Common myeloid progenitor, CD34-positive (primary cell): ENCODE data around the gene CACNG1.

Experiments used
- CTCF ChIA-PET: fragments of 350-600 bp; sonication (Branson Sonifier 250); formaldehyde crosslinking; loops from one replicate; lab custom pipeline; 2021; ENCODE audit warnings: antibody characterized with exemption; lab: Charles Lee
- POLR2A ChIA-PET: fragments of 350-600 bp; sonication (Branson Sonifier 250); formaldehyde crosslinking; loops from one replicate; lab custom pipeline; 2021; ENCODE audit warnings: antibody characterized with exemption; lab: Charles Lee
- DNase-seq, 3 donors: peaks; one replicate each; pipeline versions ENCODE4 v3.0.0 to v3.0.0-alpha.2; 2013
- H3K27ac ChIP-seq, 2 experiments: 1 replicate in 1 of 2; 2 replicates in 1 of 2; pipeline ENCODE4 v1.7.0; 2013; ENCODE audit warnings: inconsistent platforms in 2 of 2, low read length in 2 of 2, mild to moderate bottlenecking in 2 of 2, low read depth in 1 of 2, moderate library complexity in 1 of 2; ENCODE audit not compliant: severe bottlenecking in 2 of 2, insufficient read depth in 1 of 2, poor library complexity in 1 of 2
- H3K27me3 ChIP-seq, 5 experiments: replicated peaks in 2 of 5; 1 replicate in 3 of 5; 2 replicates in 2 of 5; pipeline versions ENCODE4 v1.6.1 to v1.7.0; 2013; ENCODE audit warnings: low read length in 4 of 5, mild to moderate bottlenecking in 2 of 5, moderate library complexity in 2 of 5, inconsistent platforms in 1 of 5; ENCODE audit not compliant: insufficient read depth in 5 of 5, control insufficient read depth in 4 of 5
- H3K36me3 ChIP-seq, 4 experiments: 1 replicate in 2 of 4; 2 replicates in 2 of 4; pipeline versions ENCODE4 v1.6.1 to v1.7.0; 2013; ENCODE audit warnings: low read length in 3 of 4, control low read depth in 1 of 4, mild to moderate bottlenecking in 1 of 4; ENCODE audit not compliant: control insufficient read depth in 4 of 4, insufficient read depth in 4 of 4
- H3K4me1 ChIP-seq, 4 experiments: 1 replicate in 3 of 4; 2 replicates in 1 of 4; pipeline versions ENCODE4 v1.6.1 to v1.7.1; 2013; ENCODE audit warnings: low read length in 3 of 4, mild to moderate bottlenecking in 3 of 4, control low read depth in 1 of 4, inconsistent platforms in 1 of 4, moderate library complexity in 1 of 4; ENCODE audit not compliant: control insufficient read depth in 4 of 4, insufficient read depth in 4 of 4; ENCODE audit errors: control extremely low read depth in 1 of 4
- H3K4me3 ChIP-seq, 7 experiments: 1 replicate in 4 of 7; 2 replicates in 3 of 7; pipeline versions ENCODE4 v1.5.1 to v1.7.0; 2013; ENCODE audit warnings: mild to moderate bottlenecking in 7 of 7, low read length in 6 of 7, moderate library complexity in 6 of 7, inconsistent platforms in 2 of 7, low read depth in 2 of 7, control low read depth in 1 of 7; ENCODE audit not compliant: insufficient read depth in 4 of 7, control insufficient read depth in 1 of 7; ENCODE audit errors: extremely low read depth in 1 of 7
- H3K9me3 ChIP-seq, 5 experiments: 1 replicate in 4 of 5; 2 replicates in 1 of 5; pipeline versions ENCODE4 v1.6.1 to v1.7.1; 2013; ENCODE audit warnings: low read length in 4 of 5, mild to moderate bottlenecking in 2 of 5, inconsistent platforms in 1 of 5, low read depth in 1 of 5, moderate library complexity in 1 of 5; ENCODE audit not compliant: control insufficient read depth in 4 of 5, insufficient read depth in 2 of 5; ENCODE audit errors: control extremely low read depth in 1 of 5
- WGBS: methylation state at CpG from one replicate; pipeline ENCODE4 v1.1.5; 2013; ENCODE audit not compliant: insufficient coverage; 5-methylcytosine and 5-hydroxymethylcytosine counted together

Gene CACNG1

GRCh38 chr17:67051155-67051538 lies 6.8 kb downstream of the CACNG1 start:
- ChIA-PET CTCF (no interaction called here), POLR2A (no interaction called here)
- Histone ChIP-seq H3K4me1 (no peaks in the 10 kb centered on the region), H3K9me3 (peaks cover 1 to 29% (median 10%) of the 10 kb centered on the region in 5 experiments), H3K27me3 (no peaks in the 10 kb centered on the region), H3K4me3 (no peak overlapping the region), H3K36me3 (no peaks in the 10 kb centered on the region), H3K27ac (no peak overlapping the region)
- no peak for DNase-seq
- 95% methylated on average over 2 of the region's 4 CpGs for WGBS

GRCh38 chr17:67051837-67052236 lies 7.5 kb downstream of the CACNG1 start:
- no peak overlapping the region for H3K4me3 ChIP-seq
- H3K4me1 ChIP-seq, result no peaks in the 10 kb centered on the region
- H3K27ac ChIP-seq, result no peak overlapping the region
- ChIA-PET CTCF (no interaction called here), POLR2A (no interaction called here)
- H3K36me3 ChIP-seq, result no peaks in the 10 kb centered on the region
- 100% methylated on average over 4 of the region's 5 CpGs for WGBS
- H3K9me3 ChIP-seq, result peaks cover 1 to 29% (median 10%) of the 10 kb centered on the region in 5 experiments
- DNase-seq, result no peak
- no peaks in the 10 kb centered on the region for H3K27me3 ChIP-seq

GRCh38 chr17:67052720-67053437 lies 8.5 kb downstream of the CACNG1 start:
- 94% methylated on average over 3 of the region's 9 CpGs for WGBS

GRCh38 chr17:67053438-67054000 lies 9.2 kb downstream of the CACNG1 start:
- no peak for DNase-seq
- no peaks in the 10 kb centered on the region for H3K36me3 ChIP-seq
- POLR2A ChIA-PET, result no interaction called here
- no peak overlapping the region for H3K27ac ChIP-seq
- H3K4me1 ChIP-seq, result no peaks in the 10 kb centered on the region
- 100% methylated on average over 6 of the region's 9 CpGs for WGBS
- CTCF ChIA-PET, result no interaction called here
- H3K4me3 ChIP-seq, result no peak overlapping the region
- no peaks in the 10 kb centered on the region for H3K27me3 ChIP-seq
- peaks cover 0 to 16% (median 3%) of the 10 kb centered on the region in 5 experiments for H3K9me3 ChIP-seq

More at GRCh38 chr17:67052720-67053437, 8.5 kb downstream of the CACNG1 start:
- POLR2A ChIA-PET, result no interaction called here
- H3K4me1 ChIP-seq, result no peaks in the 10 kb centered on the region
- CTCF ChIA-PET, result no interaction called here
- no peak overlapping the region for H3K27ac ChIP-seq
- H3K27me3 ChIP-seq, result no peaks in the 10 kb centered on the region
- no peak for DNase-seq
- H3K36me3 ChIP-seq, result no peaks in the 10 kb centered on the region
- no peak overlapping the region for H3K4me3 ChIP-seq
- peaks cover 0 to 23% (median 4%) of the 10 kb centered on the region in 5 experiments for H3K9me3 ChIP-seq

- H3K9me3 ChIP-seq, result peaks cover 0 to 10% (median 1%) of the 10 kb centered on the region in 5 experiments
- H3K4me1 ChIP-seq, result no peaks in the 10 kb centered on the region
- no peak overlapping the region for H3K27ac ChIP-seq
- H3K27me3 ChIP-seq, result no peaks in the 10 kb centered on the region
- 88% methylated on average over 13 of the region's 19 CpGs for WGBS
- CTCF ChIA-PET, result no interaction called here
- no peak overlapping the region for H3K4me3 ChIP-seq
- no peaks in the 10 kb centered on the region for H3K36me3 ChIP-seq
- POLR2A ChIA-PET, result no interaction called here
- no peak for DNase-seq
Observed at GRCh38 chr17:67054011-67054591, 9.7 kb downstream of the CACNG1 start.

GRCh38 chr17:67054608-67055007 lies 10.3 kb downstream of the CACNG1 start:
- Histone ChIP-seq H3K4me3 (no peak overlapping the region), H3K36me3 (no peaks in the 10 kb centered on the region)
- POLR2A ChIA-PET, result no interaction called here

GRCh38 chr17:67055041-67055443 lies 10.7 kb downstream of the CACNG1 start:
- WGBS, result 98% methylated on average over 13 of the region's 19 CpGs
- POLR2A ChIA-PET, result no interaction called here

More at GRCh38 chr17:67054608-67055007, 10.3 kb downstream of the CACNG1 start:
- CTCF ChIA-PET, result no interaction called here
- DNase-seq, result no peak
- 93% methylated on average over 4 of the region's 5 CpGs for WGBS
- Histone ChIP-seq H3K27me3 (no peaks in the 10 kb centered on the region), H3K27ac (no peak overlapping the region), H3K4me1 (no peaks in the 10 kb centered on the region), H3K9me3 (peaks cover 0 to 5% (median under 1%) of the 10 kb centered on the region in 5 experiments)

More at GRCh38 chr17:67055041-67055443, 10.7 kb downstream of the CACNG1 start:
- no peak overlapping the region for H3K27ac ChIP-seq
- H3K36me3 ChIP-seq, result no peaks in the 10 kb centered on the region
- H3K9me3 ChIP-seq, result peaks cover 0 to 1% (median 0%) of the 10 kb centered on the region in 5 experiments
- CTCF ChIA-PET, result no interaction called here
- no peaks in the 10 kb centered on the region for H3K4me1 ChIP-seq
- H3K4me3 ChIP-seq, result no peak overlapping the region
- no peaks in the 10 kb centered on the region for H3K27me3 ChIP-seq
- no peak for DNase-seq
